Bone marrow (tissue), 2 donors: Measurements from ENCODE around the gene NTNG1.
"Not testable (repeated sequence)": the region's sequence is repeated elsewhere in the genome, so short reads cannot be mapped to it uniquely, and the experiment has no call there.

Experiments used
- DNase-seq, 2 donors: peaks; one replicate each; lab custom pipeline; 2025; lab: John Stamatoyannopoulos, UW

The NTNG1 gene

DNA sequence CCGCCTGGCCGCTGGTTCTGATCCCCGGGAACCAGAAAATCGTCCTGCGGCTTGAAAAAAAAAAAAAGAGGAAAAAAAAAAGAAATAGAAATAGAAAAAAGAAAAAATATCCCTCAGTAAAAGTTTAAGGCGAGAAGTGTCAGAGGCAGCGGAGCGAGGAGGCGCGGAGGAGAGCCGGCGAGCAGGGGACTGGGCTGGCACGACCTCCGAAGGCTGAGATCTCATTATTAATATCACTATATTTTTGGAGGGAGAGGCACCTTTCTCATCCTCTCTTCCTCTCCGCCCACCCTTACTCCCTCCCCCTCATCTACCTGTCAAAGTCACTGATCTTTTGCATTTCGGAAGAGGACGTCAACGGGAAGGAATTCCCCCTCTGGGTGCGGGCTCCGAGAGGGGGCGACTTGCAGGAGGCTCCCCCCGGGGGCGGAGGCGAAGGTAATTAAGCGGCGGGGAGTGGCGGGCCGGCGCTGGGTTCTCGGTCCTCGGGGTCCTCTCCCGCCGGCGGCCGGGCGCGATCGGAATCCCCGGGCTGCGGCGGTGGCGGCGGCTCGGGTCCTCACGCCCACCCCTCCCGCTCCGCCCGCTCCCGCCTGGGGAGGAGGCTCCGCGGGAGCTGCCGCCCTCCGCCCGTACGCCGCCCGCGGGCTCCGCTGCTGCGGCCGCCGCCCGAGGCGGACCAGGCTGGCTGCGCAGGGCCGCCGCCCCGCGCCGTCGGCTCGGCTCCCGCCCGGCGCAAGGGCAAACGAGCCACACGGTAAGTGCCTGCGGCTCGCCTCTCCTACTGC lies at the start of gene NTNG1:
TSS of gene NTNG1 (plus strand) at position 337 of the 788 bp plus-strand sequence.
- no peak for DNase-seq

DNA sequence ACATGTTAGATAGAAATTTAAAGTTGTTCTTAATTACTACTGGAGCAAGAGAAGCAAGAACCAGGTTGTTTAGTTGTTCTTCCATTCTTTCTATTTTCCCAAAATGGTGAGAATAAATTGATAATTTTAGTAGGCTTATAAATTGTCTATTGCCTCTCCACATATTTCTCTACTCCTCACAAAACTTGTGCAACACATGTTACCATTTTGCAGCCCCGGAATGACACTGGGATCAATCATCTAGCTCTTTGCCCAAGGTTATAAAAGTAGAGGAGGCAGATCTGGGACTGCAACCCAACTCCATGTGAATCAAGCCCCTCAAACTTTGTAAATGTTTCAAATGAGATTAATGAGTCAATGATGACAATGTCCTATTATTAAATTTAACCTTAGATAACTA lies 49.4 kb upstream of the NTNG1 start:
- no peak for DNase-seq

DNA sequence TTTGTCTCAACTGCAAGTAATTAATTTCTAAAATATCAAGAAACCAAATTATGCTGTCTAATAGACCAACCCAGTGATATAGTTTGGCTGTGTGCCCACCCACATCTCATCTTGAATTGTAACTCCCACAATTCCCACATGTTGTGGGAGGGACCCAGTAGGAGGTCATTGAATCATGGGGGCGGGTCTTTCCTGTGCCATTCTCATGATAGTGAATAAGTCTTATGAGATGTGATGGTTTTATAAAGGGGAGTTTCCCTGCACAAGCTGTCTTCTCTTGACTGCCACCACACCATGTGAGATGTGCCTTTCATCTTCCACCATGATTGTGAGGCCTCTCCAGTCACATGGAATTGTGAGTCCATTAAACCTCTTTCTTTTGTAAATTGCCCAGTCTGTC lies 47.4 kb upstream of the NTNG1 start:
- not testable (repeated sequence) for DNase-seq

DNA sequence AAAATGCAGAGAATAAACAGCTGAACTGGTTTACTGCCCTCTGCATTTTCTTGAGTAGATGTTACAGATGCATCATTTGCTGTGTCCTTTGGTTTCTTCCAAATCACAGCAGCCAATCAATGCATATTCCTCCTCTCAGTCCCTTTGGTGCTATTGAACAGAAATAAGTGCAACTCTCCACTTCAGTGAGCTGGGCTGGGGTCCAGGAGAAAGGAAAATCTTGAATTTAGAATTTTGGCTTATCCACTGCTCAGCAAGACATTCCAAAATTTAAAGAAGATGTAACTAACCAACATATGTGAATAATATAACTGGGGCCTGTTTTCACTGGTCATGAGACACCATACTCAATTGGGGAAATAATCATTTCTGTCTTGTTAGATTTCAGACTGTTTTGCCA lies 45.2 kb upstream of the NTNG1 start:
- no peak for DNase-seq

DNA sequence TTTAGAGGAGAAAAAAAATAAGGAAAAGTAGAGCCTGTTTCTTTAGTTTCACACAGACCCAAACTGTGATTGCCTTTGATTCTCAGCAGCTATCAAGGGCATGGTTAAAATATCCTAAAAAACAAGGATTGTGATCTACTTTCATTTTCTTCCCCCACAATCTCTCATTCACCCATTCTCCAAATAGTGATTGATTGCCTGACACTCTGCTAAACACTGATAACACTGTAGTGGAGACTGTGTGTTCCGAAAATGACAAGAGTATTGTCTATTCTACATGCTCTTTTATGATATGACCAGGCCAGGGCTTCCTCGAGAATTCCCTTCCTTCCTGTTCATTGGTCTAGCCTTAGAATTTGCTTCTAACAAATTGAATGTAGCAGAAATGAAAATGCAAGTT lies 44.1 kb upstream of the NTNG1 start:
- DNase-seq, result no peak

DNA sequence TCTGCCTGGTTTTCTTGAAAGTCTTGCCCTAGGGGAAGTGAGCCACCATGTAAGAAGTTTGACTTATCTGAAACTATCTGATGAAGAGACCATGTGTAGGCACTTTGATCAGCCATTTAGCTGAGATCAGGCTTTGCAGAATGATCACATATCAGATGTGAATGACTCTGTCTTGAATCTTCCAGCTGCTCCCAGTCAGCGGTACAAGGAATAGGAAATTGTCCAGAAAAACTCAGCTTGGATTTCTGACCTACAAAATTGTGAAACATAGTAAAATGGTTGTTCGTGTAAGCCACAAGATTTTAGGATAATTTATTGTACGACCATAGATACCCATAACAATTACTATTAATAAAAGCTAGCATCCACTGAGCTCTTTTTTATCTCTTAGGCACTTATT lies 41.9 kb upstream of the NTNG1 start:
- no peak for DNase-seq

DNA sequence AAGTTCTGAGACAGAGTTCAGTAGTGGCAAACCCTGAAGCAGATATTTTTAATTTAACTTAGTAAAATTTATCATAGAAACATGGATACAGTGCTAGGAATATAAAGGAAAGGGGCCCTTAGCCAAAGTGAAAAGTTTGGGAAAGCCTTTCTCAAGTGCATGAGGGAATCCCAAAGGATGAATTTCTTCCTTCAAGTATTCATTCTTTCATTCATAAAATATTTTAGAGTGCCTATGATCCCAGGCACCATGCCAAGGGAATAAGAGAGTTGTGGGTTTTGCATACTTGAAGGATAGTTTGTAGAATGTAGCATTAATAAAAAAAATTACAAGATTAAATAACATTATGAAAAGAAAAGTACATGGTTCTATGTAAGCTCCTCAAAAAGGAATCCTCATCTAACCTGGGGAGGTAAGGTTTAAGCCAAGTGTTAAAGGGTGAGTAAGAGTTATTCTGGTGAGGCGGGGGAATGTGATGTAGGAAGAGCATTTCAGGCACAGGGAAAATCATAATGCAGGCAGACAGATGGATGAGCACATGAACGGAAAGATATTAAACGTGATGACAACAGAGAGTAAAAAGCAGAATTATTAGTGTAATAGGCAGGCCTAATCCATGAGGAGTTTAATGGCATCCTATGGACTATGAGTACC lies 40.4 kb upstream of the NTNG1 start:
- no peak for DNase-seq

DNA sequence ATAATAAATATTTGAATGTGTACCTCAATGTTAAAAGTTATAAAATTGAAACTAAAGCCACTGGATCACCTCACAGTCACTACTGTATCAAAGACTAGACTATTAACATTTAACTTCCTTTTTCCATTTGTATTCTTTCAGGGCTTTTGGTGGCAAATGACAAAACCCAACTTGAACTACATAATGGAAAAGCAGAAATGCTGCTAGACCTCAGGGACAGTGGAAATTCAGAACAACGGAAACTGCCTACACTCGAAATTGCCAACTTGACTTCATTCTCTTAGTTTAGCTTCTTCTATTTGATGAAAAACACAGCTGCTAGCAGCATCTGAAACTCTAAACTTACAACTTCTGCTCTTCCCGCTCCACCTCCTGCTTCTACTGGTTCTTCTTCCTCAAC lies 34.9 kb upstream of the NTNG1 start:
- no peak for DNase-seq

DNA sequence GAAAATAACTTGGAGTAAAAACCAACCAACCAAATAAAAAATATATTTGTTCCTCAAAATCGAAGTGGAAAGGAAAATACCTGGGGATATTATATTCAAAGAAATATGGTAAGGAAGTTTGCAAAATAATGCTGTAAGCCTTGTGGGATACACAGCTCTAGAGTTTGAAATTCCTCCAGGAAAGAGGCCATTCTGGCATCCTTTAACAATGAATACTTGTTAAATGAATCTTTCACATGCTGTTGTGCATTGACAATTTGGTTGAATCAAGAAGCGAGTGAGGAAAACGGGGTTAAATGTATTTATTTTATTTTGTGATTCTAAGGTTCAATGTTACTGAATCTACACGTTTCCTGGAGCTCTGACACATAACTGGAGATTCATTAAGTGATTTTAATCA lies 30.5 kb upstream of the NTNG1 start:
- no peak for DNase-seq

DNA sequence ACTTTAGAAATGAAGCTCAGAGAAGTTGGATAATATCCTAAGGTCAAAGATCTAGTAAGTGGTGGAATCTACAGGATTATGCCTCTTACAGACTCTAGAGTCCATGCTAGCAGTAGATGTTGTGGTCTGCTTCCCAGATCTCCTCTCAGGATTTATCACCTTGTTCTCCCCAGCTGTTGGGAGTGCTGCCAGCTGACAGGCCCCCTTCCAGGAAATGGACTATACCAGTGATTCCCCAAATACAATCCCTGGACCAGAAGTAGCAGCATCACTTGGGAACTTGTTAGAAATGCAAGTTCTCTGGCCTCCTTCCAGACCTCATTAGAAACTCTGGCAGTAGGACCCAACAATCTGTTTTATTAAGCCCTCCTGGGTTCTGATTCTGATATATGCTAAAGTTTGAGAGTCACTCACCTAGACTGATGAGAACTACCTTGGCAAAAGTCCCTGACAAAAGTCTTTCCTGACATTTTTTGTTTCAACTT lies 24.5 kb upstream of the NTNG1 start:
- DNase-seq, result no peak

DNA sequence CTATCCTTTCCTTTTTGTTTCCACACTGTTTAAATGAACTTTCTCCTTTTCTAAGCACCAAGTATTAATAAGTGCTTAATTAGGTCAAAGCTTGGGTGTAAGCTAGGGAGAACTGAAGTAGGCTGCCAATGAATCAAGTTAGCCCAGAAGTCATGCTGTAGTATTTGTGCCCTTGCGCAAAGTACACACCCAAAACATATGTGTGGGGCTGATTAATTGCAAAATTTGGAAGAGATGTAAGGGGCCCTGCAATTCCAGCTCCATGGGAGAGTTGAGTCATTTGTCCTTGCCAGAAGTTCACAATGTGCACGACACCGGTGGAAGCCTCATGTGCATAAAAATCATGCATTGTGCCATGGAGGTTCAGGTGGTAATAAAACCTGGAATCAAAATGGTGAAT lies 18.6 kb upstream of the NTNG1 start:
- no peak for DNase-seq

DNA sequence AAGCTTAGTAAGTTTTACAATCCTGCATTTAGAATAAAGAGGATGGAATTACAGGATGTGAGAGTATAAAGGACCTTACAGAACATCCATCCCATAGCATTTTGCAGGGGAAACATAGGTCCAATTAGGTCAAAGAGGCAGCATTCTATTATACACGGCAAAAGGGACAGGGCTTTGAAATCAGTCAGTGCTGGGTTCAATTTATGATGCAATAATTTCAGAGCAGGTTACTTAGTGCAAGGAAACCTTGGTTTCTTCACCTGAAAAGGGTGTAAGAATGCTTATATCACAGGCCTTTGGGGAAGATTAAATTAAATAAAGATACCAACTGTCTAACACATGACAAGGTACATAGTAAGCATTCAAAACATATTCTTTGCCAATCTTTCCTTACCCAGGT lies 17.1 kb upstream of the NTNG1 start:
- no peak for DNase-seq

DNA sequence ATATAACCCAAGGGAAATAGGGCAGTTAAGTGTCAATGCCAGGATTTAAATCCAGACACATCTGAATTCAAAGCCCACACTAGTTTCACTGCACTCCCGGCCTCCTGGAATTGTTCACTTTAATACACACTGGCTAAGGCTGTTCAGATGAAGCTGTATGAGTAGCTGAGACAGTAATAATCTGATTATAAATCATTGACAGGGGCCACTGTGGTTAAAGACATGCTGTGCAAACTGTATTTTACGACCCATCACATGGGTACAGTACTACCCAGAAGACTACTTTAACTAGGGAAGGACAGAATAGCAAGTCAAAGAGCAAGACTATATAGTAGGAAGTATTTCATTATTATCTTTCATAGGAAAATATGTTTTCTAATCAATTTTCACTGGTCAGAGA lies 16.1 kb upstream of the NTNG1 start:
- DNase-seq, result no peak

DNA sequence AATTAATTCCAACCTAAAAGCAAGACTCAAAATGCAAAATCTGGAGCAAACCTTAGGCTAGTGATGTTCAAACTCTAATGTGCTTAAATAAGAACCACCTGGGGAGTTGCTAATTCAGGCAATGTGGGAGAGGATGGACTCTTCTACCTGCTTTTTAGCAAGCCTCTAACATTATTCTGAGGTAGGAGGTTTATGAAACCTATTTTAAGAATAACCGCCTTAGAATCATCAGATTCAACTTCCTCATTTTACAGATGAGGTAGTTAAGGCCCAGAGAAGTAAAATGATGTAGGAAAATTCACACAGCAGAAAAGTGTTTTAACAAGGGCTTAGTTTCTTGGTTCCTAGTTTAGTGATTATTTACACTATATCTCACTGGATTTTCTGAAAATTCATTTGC lies 8.6 kb upstream of the NTNG1 start:
- no peak for DNase-seq

DNA sequence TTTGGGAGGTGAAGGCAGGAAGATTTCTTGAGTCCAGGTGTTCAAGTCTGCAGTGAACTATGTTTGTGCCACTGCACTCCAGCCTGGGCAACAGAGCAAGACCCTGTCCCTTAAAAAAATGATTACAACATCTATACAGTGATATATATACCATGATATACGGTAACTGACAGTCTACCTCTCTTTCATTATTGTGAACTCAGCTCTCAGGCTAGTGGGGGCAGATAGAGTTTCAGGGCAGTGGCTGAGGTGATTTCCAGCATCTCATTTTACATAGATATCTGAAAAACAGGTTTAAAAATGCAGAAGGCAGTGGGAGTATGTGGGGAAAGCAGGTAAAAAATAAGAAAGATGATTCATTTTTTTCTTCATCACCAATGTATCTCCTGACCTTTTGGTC lies 8.1 kb upstream of the NTNG1 start:
- no peak for DNase-seq

DNA sequence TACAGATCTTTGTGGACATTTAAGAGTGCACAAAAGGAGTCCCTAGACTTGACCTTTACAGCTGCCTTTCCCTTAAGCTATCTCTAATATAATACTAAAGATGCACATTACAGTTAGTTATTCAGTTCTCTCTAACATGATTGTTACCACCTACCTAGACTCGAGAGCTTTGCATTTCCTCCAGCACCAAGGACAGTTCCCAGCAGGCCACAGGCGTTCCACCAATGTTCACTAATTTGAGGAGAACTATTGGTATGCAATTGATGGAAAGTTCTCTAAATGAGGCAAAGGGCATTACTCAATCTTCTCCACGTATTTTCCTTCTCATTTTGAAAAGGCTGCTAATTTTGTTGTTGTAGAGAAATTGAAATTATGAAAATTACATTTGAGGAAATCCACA lies 5.4 kb upstream of the NTNG1 start:
- DNase-seq, result no peak

DNA sequence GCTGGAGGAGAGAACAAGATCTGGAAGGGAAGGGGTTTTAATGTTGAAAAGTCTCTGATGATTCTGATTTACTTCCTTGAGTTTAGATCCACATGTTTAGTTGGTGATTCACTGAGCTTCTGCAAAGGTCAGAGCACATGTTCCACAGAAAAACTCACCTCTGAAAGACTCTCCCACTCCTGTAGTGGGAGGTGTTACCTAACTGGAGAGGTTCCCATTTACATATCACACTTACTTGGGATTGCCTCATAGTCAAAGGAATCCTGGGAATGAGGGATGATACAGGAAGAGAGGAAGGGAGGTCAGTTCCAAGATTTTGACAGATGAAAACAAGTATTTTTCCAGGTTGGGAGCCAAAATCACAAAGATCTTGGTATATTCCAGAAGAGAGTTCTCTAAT lies 2.7 kb upstream of the NTNG1 start:
- no peak for DNase-seq

DNA sequence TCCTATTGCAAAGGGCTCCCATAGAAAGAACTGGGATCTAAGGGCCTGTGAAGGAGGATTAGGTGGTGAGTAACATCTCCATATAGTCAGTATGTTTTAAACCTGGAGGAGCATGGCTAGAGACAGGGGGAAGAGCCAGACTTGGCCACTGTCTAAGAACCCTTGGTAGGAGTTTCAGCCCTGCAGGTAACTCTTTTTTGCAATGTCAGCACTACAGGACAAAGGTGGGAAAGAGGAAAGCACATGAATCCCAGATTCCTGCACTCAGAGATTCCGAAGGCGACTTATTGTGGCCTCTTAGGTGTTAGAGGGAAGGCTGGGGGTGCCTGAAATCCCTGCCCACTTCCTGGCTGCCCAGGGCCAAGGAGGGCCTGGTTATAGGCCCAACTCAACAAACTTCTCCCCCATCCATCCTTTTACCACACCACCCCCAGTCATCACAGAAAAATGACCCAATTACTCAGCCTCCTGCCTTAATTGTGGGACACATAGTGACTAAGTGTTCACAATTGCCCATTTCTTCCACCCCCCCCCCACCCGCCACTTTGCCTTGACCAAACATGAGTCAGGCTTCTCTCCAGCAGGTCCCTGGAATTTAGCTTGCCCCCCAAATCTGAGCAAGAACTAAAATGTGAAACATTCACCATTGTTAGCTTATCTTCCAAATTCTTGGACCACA lies 1.9 kb upstream of the NTNG1 start:
- DNase-seq, result no peak

DNA sequence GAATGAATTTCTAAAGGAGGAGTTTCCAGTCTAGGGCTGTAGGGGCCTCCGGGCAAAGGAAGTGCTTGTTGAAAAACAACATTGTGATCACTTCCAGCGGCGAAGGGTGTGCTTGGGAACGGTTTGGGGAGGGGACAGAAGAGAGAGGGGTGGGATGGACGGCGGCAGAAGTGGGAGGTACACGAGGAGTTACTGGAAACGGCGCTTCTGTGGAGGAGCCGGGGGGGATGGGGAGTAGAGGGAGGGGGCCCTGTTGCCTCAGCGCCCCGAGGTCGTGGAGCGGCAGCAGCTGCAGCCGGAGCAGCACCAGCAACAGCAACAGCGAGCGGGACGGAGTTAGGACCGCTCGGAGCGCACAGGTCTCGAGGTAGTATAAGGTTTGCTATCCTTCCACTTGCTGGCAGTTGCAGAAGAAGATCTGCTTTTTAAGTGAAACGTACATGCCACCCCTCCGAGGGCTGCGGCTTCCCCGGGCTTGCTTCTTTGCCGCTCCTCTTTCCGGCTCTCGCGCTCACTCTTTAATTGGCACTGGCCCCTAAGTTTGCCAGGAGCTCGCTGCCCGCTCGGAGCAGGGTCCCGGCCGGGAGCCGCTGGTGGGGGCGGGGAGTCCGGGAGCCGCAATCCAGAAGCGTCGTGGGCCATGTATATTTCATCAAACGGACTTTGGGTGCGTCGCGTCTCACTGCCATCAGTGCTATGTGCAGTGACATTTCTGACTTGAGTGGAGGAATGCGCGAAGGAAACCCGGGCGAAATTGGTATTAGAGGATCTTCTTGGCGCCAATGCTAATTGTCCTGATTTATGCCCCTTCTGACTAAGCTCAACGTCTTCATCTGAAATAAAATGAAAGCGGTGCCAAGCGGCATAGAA lies 771 bp upstream of the NTNG1 start:
- DNase-seq, result no peak

DNA sequence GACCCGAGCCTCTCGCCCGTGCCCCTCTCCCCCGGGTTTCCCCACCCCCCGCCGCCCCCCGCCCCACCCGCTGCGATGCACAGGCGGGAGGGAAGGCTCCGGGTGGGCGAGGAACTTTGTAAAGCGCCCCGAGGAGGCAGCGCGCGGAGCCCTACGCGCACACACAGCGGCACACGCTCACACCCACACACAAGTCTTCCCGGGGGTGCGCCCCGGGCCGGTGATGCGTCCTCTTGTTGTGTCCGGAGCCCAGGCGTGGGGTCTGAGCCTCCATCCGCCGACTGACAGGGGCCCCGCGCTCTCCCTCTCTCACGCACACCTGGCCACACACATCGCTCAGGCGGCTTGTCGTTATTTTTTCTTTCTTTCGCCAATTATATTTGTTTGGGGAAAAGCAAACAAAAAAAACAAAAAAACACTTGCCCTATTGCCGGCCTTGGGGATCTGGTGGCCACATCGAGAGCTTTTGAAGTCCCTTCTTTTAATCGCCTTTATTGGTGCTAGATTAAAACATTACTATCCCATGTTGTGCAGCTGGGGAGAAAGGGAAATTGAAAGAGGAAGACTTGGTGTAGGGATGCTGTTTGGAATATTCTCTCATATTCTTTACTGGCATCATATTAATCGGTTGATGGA lies 770 bp downstream of the NTNG1 start:
- no peak for DNase-seq

DNA sequence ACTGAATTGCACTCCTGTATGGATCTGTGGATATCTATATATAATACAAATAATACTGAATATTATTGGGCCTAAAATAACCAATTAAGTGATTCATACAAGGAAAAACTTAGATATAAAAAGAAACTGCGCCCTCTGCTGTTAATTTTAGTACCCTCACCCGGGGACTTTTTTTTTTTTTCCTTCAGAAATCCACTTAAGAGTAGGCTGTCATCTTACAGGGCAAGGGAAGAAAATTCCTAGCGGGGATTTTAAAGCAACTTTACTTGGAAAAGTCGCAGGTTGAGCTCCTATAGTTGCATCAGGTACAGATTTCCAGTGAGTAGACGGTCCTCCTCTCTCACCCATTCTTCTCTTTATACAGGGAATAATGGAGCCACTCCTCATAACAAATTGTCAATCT lies 1.3 kb downstream of the NTNG1 start:
- peak in 1 of 2 donors; percentile 17 for DNase-seq

DNA sequence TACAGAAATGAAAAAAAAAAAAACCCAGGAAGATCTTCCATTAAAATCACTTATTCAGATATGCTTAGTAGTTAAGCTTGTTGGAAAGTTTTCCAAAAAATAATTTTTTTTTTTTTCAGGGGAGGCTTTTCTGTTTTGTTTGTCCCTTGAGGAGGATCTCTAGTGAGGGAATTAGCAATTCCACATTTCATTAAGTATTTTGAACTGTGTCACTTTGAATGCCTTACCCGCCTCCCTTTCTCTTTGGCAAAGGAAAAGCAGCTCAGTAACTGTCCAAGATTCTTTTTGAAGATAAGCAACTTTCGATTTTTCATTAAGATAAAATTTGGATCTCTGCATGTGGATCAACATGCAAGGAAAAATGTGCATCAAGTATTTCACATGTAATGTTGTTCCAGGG lies 1.8 kb downstream of the NTNG1 start:
- no peak for DNase-seq
